Kidney epithelial cell (primary cell): ENCODE measurements around the gene RBCK1. TPM values are rescaled to one million over a fixed set of nuclear protein-coding genes. Genes with fewer than 3 reads are reported as not detected.

Experiments used
- DNase-seq: peaks from one replicate; pipeline ENCODE4 v3.0.0-alpha.2; 2010; ENCODE audit warnings: low read depth
- H3K27me3 ChIP-seq: 2 replicates; pipeline ENCODE4 v1.6.0; 2011; ENCODE audit warnings: low read length; ENCODE audit not compliant: control insufficient read depth, insufficient read depth
- H3K36me3 ChIP-seq: 2 replicates; pipeline ENCODE4 v1.5.1; 2011; ENCODE audit warnings: low read length; ENCODE audit not compliant: control insufficient read depth, insufficient read depth
- H3K4me3 ChIP-seq: 2 replicates; pipeline ENCODE4 v1.5.1; 2011; ENCODE audit warnings: low read depth, mild to moderate bottlenecking, control low read depth, low read length
- CTCF ChIP-seq: IDR thresholded peaks from 2 replicates; pipeline ENCODE4 v1.5.1; 2011; ENCODE audit warnings: mild to moderate bottlenecking, moderate library complexity, low read length, control low read depth, inconsistent platforms; ENCODE audit not compliant: insufficient read depth, poor library complexity, severe bottlenecking
- total RNA-seq: library from RNA; depleted of rRNA; stranded (reverse); fragments of >200 nt; gene quantifications from 2 replicates; pipeline ENCODE4 v1.2.3, GENCODE V29; 2015

The RBCK1 gene
- total RNA-seq, 1 donor from 2014 or later: 292 TPM

GRCh38 chr20:406200-407132 lies 1.6 kb upstream of the RBCK1 start:
- no peak for TF ChIP-seq CTCF
- H3K36me3 ChIP-seq: no peaks in the 10 kb centered on the region
- DNase-seq: no peak
- H3K27me3 ChIP-seq: no peaks in the 10 kb centered on the region
- no peak overlapping the region for H3K4me3 ChIP-seq

GRCh38 chr20:407133-407952 lies 756 bp upstream of the RBCK1 start:
- Histone ChIP-seq H3K27me3 (no peaks in the 10 kb centered on the region), H3K36me3 (no peaks in the 10 kb centered on the region), H3K4me3 (peak overlapping the region; percentile 47)
- TF ChIP-seq CTCF: peak; percentile 44
- peak; percentile 38 for DNase-seq

DNA sequence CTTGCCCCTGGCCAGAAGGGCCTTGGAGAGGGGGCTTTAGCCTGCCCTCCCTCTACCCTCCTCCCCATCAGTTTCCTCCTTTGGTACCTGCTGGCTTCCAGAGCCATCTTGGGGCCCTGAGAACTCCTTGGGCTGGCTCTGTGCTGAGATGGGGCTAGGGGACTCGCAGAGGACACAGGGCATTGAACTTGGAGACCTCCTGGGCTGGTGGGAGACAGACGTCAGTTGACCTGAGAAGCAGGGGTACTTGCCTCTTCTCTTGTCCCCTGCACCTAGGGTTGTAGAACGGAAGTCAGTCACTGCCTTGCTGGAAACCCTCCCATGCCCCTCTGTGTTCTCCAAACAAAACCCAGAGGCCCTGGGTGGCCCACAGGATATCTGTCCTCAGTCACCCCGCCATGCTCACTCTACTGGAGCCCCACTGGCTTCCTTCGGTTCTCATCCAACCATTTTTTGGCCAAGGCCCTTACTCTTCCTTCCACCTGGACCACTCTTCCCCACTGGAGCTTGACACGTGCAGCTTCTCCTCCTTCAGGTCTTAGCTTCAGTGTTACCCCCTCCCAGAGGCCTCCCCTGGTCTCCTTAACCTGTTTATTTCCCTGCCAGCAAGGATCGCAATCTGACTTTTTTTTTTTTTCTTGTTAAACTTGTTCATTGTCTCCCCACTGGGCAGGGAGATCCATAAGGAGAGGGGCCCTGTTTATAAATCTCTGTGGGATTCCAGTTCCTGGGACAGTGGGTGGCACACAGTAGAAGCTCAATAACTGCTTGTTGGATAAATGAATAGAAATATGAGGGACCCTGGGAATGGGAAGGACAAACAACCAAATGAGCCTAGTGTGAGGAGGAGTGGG lies 971 bp downstream of the RBCK1 start:
- peak overlapping the region; percentile 88 for H3K4me3 ChIP-seq
- H3K27me3 ChIP-seq: no peaks in the 10 kb centered on the region
- no peak for DNase-seq
- no peak for TF ChIP-seq CTCF
- no peaks in the 10 kb centered on the region for H3K36me3 ChIP-seq

- no peaks in the 10 kb centered on the region for H3K27me3 ChIP-seq
- no peak for DNase-seq
- H3K36me3 ChIP-seq: no peaks in the 10 kb centered on the region
- TF ChIP-seq CTCF: no peak
- peak overlapping the region; percentile 88 for H3K4me3 ChIP-seq
Measured at GRCh38 chr20:409697-410559, 1.8 kb downstream of the RBCK1 start.

DNA sequence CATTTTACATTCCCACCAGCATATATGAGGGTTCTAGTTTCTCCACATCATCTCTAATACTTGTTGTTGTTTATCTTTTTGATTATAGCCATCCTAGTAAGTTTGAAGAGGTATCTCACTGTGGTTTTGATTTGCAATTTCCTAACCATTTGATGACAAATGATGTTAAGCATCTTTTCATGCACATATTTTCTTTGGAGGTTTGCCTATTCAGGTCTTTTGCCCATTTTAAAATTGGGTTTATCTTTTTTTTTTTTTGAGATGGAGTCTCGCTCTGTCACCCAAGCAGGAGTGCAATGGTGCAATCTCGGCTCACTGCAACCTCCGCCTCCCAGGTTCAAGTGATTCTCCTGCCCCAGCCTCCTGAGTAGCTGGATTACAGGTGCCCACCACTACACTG lies 4.0 kb downstream of the RBCK1 start:
- H3K4me3 ChIP-seq: no peak overlapping the region
- no peak for DNase-seq
- H3K36me3 ChIP-seq: no peaks in the 10 kb centered on the region
- H3K27me3 ChIP-seq: no peaks in the 10 kb centered on the region
- no peak for TF ChIP-seq CTCF
